Measurements from ENCODE around the gene GABRA5.

GABRA5 gene

DNA sequence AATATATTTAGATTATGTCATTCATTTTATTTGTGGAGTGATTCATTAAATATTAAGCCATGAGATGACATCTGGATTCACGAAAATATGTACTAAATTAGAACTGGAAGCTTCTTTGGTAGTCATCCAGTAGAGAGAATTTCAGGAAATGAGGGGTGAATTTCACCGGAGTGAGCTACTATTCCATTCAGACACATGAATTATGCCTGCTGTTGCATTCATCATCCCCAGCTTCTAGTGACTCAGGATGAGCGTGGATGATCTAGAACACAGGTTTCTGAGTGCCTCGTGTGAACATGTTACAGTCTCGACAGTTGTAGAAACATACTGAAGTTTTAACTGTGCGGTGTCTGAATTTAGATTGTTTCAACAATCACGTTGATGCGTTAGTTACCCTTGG, 61.2 kb downstream of the GABRA5 start:
- DNase-seq (ENCODE audit: low read depth): no peak

DNA sequence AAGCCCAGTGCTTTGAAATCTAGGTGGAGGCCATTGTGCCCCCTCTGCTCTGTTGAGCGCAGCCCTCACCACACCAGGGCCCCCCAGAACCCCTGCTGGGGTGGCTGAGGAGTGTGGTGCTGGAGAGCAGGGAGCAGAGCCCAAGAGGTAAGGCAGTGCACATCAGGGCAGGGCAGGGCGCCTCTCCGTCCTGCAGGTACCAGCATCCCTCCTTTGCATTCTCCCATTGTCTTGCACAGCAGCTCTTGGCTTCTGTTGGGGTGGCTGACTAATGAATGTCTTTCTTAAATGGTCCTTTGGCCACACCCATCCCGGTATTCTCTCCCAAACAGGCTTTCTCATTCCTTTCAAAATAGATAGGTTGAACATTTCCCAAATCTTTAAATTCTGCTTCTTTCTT, 62.7 kb downstream of the GABRA5 start:
- no peak for DNase-seq (ENCODE audit: low read depth)

- DNase-seq (ENCODE audit: low read depth): no peak
Measured at GRCh38 chr15:26934848-26935247, 68.0 kb downstream of the GABRA5 start.

- no peak for DNase-seq (ENCODE audit: low read depth)
Measured at GRCh38 chr15:26935322-26935721, 68.5 kb downstream of the GABRA5 start.

- no peak for DNase-seq (ENCODE audit: low read depth)
Measured at GRCh38 chr15:26936502-26936901, 69.6 kb downstream of the GABRA5 start.

DNA sequence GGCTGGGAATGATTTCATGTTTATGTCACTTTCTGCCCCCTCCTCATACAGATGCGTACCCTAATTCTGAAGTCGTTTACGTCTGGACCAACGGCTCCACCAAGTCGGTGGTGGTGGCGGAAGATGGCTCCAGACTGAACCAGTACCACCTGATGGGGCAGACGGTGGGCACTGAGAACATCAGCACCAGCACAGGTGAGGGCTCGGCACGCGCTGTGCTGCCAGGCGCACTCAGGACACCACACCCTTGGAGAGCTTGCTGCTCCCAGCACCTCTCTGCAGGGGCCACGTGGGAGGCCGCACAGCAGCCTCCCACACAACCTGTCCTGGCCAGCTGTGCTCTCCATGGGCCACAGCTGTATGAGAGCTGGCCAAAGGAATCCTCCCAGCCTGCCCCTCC, 70.3 kb downstream of the GABRA5 start:
- no peak for DNase-seq (ENCODE audit: low read depth)

DNA sequence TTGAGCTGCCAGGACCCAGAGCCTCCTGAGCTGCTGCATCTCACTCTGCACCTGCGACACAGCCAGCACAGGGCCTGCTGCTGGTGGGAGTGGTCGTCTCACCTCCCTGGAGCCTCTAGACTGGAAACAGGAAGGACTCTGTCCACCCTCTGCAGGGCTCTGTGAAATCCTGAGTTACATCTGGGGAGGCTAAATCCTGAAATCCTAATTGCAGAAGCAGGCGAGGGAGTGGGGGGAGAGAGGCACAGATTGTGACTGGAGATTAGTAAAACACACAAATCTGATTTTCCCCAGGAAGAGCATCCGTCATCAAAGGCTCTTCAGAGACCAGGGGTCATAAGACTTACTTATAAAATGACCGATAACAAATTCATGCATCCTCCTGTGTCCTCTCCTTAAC, 72.5 kb downstream of the GABRA5 start:
- DNase-seq (ENCODE audit: low read depth): no peak

GRCh38 chr15:26941489-26941888, 74.6 kb downstream of the GABRA5 start:
- no peak for DNase-seq (ENCODE audit: low read depth)

- no peak for DNase-seq (ENCODE audit: low read depth)
Measured at GRCh38 chr15:26943866-26944265, 77.0 kb downstream of the GABRA5 start.

GRCh38 chr15:26945046-26945445, 78.2 kb downstream of the GABRA5 start:
- no peak for DNase-seq (ENCODE audit: low read depth)

- no peak for DNase-seq (ENCODE audit: low read depth)
Measured at GRCh38 chr15:26950001-26950400, 83.1 kb downstream of the GABRA5 start.

GRCh38 chr15:26954403-26954802, 87.5 kb downstream of the GABRA5 start:
- DNase-seq (ENCODE audit: low read depth): no peak

DNA sequence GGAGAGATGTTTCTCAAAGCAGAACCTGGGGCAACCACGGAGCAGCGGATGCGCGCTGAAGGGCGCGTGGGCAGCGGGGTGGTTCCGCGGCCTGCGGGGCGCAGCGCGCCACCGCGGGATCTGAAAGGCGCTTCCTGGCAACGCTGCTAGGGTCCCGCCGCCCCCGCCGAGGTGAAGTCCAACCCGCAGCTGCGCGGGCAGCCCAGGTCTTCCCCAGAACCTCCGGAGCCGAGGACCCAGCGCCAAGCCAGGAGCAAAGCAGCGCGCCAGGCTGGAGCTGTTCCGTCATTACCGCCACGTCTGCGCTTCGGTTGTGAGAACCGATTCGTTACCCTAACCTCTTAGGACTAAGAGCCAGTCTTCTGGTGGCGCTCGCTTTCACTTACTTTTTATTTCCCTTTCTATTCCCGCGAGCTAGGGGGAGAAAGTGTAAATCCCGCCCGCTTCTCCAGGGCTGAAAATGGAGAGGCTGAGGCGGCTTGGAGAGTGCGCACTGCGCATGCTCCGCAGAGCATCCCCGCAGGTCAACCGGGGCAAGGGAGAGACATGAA, 100.9 kb downstream of the GABRA5 start:
- no peak for DNase-seq (ENCODE audit: low read depth)

DNA sequence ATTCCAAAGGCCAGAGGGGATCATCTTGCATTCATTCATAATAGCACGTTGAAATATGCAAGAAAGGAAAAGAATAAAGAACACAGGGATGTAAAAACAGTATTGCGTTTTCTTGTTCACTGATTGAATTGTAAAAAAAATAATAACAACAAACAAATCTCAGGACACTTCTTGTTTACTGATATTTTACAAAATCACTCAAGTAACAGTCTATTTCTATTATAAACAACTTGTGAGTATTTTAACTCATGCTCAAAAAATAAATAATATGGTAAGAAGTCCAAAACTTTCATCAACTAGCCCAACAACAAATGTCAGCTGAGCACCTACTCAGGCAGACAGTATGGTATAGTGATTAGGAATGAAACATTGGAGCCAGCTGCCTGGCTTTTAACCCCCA, 101.9 kb downstream of the GABRA5 start:
- DNase-seq (ENCODE audit: low read depth): no peak

DNA sequence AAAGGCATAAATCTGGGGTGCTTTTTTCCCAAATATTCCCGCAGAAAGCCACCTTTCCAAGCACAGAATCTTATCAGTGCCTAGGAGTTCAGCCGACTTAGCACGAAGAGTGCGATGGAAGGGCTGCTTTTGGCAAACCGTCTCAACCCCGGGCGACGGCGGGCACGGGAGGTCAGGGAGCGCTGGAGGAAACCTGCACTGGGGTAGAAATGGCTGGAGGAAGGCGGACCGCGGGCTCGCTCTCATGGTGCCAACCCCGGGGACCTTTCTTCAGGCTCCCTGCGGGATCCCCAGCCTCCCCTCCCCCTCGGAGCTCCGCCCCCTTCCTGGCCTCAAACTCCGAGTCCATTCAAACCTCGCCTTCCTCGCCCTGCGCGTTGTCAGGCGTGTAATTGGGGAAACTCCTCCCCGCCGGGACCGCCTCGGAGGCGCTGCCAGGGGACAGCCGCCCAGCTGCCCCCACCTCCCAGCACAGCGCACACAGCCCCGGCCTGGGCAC, 103.9 kb downstream of the GABRA5 start, which contains the start of gene GABRG3:
TSS of gene GABRG3 (plus strand) at position 470 of the 499 bp plus-strand sequence.
- DNase-seq (ENCODE audit: low read depth): no peak

GRCh38 chr15:26971271-26972018, 104.6 kb downstream of the GABRA5 start:
- DNase-seq (ENCODE audit: low read depth): no peak

DNA sequence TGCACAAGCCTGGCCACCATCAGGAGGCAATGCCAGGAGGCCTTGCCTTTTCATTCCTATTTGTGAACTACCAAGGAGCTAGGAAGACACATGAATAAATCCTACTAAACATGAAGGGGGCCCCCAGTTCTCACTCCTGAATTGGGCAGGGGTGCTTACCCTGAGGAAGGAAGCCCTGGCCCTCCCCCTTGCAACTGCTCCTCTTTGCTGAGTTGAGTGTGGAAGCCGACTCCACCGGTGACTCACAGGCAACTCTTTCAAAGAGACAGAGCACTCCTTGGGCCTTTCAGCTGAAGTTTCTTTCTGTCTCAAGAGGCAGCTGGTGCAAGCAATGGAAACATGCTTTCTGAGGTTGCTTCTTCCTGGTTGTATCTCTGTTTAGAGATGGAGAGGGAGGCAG, 105.8 kb downstream of the GABRA5 start:
- DNase-seq (ENCODE audit: low read depth): no peak

GRCh38 chr15:26974120-26974780, 107.4 kb downstream of the GABRA5 start:
- DNase-seq (ENCODE audit: low read depth): no peak

DNA sequence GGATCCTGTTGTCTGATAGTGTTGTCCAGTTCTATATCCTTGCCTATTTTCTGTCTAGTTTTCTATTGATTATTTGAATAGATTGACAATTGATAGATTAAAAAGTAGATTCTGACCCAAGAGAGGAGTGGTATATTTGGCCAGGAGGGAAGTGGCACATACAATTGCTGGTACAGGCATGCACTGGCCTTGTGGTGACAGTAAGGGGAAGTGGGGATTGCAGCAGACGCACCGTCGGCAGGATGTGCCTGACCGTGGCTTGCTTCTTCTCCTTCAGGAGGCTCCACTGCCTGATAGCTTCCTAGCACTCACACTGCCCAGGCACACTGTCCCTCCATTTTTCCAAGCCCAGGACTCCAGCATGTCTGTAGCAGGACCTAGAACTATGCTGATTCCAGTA, 114.6 kb downstream of the GABRA5 start:
- DNase-seq (ENCODE audit: low read depth): no peak

DNA sequence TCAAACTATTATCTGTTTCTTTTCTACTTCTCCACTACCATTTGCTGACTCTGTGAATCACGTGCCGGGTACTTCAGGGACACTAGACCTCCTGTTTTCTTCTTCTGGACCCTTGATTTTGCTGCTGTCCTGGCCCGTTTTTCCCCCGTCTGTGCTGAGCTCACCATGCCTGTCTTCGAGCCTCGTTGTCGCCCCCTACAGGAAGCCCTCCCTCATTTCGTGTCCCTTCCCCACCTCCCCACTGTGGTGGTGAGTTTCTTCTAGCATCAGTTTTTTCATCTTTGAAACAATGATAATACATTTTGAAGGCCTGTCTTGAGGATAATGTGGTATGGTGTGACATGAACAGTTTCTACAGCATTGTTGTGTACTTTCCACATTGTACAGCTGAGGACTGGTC, 117.0 kb downstream of the GABRA5 start:
- DNase-seq (ENCODE audit: low read depth): no peak

GRCh38 chr15:26985050-26985449, 118.2 kb downstream of the GABRA5 start:
- DNase-seq (ENCODE audit: low read depth): no peak

DNA sequence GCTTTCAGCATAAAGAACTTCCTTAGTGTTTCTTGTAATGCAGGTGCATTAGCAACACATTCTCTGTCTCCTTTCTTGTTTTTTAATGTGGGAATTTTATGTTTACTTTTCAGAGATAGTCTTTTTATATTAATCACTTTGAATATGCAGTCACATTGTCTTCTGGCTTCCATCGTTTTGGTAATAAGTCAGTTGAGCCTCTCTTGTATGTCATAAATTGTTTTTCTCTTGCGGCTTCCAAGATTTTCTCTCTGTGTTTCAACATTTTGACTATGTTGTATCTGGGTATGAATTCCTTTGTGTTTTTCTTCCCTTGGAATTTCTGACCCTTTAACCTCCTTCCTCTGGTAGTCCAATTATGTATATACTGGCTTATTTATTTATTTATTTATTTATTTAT, 129.4 kb downstream of the GABRA5 start:
- DNase-seq (ENCODE audit: low read depth): no peak
